GM10266 (cell line): Measurements from ENCODE around the gene IGSF21.

Experiments
- DNase-seq: peaks from one replicate; pipeline ENCODE4 v3.0.0; 2012; ENCODE audit errors: extremely low spot score
- TF ChIP-seq, protein P1 (sequence below): IDR thresholded peaks from 2 replicates; pipeline ENCODE4 v1.5.1; 2012; ENCODE audit warnings: mild to moderate bottlenecking, low read depth; ENCODE audit not compliant: control insufficient read depth, insufficient read depth; ENCODE audit errors: missing control alignments

IGSF21 gene

DNA sequence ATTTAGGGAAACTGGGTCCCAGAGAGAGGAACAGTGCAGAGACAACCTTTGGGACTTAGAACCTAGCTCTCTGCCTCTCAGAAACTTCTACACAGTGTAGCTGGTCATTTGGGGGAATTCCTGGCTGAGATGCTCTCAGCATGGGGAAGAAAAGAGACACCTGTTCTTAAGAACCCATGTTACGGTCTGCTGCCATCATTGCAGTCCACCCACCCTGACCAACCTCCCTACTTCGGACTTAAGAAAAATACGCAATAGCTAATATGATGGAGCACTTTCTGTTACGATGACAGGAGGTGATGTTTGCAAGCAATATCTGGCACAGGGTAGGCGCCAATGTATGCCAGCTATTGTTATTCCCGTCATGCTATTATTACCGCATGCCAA, 177.9 kb downstream of the IGSF21 start:
- no peak for DNase-seq
- TF ChIP-seq, protein P1, sequence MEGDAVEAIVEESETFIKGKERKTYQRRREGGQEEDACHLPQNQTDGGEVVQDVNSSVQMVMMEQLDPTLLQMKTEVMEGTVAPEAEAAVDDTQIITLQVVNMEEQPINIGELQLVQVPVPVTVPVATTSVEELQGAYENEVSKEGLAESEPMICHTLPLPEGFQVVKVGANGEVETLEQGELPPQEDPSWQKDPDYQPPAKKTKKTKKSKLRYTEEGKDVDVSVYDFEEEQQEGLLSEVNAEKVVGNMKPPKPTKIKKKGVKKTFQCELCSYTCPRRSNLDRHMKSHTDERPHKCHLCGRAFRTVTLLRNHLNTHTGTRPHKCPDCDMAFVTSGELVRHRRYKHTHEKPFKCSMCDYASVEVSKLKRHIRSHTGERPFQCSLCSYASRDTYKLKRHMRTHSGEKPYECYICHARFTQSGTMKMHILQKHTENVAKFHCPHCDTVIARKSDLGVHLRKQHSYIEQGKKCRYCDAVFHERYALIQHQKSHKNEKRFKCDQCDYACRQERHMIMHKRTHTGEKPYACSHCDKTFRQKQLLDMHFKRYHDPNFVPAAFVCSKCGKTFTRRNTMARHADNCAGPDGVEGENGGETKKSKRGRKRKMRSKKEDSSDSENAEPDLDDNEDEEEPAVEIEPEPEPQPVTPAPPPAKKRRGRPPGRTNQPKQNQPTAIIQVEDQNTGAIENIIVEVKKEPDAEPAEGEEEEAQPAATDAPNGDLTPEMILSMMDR = no peak

DNA sequence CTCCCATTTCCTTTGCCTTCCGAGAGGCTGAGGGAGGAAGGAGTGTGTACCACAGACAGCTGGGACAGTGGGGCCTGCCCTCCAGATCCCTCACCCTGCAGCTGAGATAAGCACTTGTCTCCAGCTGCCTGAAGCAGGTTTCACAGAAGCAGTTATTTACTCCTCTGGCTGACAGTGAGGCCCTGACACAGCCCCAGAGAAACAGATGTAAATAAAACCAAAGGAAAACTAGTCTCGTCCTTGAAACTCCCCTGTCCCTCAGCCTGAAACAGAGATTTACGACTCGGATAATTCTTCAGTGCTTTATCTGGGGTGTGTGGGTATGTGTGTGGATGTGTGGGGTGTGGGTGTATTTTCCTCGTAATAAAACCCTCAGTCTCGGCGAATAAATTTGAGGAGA, 181.1 kb downstream of the IGSF21 start:
- DNase-seq = no peak
- TF ChIP-seq, protein P1 = no peak

DNA sequence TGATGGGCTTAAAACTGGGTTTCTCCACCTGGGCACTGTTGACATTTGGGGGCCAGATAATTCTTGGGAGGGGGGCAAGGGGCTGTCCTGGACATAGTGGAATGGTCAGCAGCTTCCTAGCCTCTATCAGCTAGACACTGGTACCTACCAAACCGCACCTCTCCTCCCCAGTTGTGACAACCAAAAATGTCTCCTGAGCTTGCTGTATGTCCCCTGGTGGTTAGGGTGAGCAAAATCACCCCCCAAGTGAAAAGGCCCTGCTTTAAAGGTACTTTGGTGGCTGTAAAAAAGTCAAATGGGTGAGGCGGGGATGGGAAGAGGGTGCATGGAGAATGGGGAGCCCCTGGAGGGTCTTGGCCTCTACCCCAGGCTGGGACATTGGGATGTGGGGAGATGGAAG, 182.0 kb downstream of the IGSF21 start:
- TF ChIP-seq, protein P1 = no peak
- DNase-seq = no peak

DNA sequence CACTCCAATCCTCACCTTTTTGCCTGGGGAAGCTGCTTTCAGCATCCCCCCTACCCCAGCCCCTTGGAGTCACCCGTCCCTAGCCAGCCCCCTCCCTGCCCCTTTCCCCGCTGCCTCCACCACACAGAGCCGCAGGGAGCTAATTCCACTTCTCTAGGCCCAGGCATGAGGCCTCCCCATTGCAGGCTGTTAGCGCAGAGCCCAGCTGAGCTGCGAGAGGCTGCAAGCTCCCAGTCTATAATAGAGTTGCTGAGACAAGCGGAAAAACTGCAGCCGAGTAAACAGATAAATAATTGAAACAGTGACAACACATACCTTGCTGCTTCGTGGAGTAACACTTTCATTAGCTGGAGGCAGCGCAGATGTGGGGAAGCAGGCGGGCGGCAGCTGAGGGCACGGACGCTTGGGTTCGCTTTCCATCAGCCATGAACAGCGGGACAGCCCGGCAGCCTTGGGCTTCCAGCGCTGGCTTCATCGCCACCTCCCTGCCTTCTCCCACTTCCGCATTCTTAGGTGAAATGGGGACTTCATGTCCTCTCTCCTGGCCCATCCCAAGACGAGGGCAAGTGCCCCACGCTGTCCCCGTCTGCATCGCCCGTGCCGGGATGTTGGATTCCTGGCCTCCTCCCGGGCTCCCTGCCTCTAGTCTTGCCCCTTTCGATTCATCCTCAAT, 183.3 kb downstream of the IGSF21 start:
- TF ChIP-seq, protein P1 = no peak
- DNase-seq = no peak

DNA sequence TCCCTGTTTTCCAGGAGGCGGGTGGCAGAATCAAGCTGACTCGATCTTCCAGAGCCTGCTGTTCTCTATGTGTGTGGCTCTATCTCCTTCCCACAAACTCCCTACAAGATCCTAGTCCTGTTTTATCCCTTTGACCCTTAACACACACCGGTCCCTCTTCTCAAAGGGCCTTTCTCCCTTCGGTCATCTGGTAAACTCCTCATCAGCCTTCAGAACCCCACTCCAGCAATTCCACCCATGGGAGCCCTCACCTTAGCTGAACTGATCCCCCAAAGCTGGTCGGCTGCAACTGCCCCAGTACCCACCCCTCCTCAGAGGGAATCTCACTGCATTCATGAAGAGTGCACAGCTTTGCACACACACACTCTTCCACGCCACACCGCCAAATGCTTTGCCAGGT, 184.9 kb downstream of the IGSF21 start:
- no peak for DNase-seq
- TF ChIP-seq, protein P1 = no peak

DNA sequence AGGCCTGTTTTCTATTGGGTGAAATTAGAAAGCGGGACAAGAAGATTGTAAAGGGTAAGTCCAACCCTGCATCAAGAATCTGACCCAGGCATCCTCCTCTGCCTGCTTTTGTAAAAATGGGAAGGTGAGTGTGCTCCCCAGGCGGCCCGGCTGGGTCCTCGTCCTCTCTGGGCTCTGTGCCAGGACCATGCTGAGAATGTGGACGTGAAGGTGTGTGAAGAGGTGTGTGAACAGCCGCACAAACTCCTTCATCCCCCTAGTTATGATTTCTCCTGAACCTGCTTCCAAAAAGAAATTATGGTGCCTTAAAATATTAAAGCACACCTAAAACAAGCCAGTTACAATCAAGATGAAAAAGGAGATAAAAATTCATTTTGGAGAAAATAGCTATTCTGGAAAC, 185.7 kb downstream of the IGSF21 start:
- TF ChIP-seq, protein P1 = no peak
- DNase-seq = no peak

DNA sequence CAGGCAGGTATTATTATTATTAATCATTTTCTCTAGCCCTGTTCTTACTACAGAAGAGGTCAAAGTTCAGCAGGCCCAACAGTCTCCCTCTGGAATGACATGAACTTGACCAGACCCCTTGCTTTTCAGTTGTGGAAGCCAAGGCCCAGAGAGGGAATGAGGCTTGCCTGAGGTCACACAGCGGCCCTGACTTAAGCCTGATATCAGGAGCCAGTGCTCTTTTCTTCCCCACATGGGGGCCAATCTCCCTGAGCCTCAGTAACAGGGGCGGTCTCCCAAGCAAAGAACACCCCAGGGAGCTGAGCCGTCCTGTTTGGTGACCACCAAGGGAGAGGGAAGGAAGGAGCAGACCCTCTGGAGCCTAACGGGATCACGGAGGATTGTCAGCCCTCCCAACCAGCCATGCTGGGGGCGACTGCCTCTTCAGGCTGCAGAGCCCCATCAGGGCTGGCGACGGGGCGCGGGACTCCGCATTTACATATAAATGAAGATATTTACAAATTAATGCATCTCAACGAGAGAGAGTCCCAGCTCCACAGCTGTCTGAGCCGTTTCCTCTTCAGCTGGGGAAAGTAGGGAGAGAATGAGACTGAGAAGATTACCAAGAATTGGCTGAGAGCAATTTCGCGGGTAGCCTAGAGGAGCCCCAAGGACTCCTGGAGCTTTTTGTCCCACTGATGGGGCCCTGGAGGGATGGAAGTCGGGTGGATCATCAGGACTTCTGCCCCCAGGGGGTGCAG, 187.0 kb downstream of the IGSF21 start:
- DNase-seq = no peak
- TF ChIP-seq, protein P1 = no peak
